AG20443 (cell line): ENCODE results near the gene TM6SF1.
"Not testable (repeated sequence)": the region's sequence is repeated elsewhere in the genome, so short reads cannot be mapped to it uniquely, and the experiment has no call there.

Experiments
- DNase-seq: peaks from one replicate; pipeline ENCODE4 v3.0.0; 2012; ENCODE audit warnings: low spot score, mixed read lengths

Gene TM6SF1

DNA sequence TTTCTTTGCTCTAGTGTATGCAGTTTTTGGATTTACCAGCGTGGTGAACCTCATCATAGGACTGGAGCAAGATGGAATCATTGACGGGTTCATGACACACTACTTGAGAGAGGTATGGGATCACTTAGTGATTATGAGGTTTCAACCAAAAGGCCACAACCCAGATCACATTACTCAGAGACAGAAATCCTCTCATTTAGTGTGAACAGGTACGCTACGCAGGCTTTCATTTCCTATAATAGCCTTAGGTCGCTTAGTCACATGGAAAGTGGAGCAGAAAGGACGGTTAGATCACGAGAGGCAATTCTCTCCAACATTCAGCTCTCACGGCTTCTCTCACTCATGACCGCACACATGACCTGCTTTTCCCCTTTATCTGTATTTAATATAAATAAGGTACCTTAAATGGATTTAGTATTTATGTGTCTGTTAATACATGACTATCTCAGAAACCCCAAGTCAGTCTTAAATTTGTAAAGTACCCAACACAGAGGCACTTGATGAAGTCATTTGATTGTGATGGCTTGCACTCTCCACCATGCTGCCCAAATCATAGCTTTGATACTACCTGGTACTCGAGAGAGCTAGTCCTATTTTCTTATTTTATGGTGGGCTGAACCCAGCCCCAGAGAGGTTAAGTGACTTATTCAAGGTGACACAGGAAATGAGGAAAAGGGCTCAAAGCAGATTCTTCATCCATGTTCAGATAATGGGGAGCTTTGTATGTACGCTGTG, 8.6 kb downstream of the TM6SF1 start:
- DNase-seq: no peak

DNA sequence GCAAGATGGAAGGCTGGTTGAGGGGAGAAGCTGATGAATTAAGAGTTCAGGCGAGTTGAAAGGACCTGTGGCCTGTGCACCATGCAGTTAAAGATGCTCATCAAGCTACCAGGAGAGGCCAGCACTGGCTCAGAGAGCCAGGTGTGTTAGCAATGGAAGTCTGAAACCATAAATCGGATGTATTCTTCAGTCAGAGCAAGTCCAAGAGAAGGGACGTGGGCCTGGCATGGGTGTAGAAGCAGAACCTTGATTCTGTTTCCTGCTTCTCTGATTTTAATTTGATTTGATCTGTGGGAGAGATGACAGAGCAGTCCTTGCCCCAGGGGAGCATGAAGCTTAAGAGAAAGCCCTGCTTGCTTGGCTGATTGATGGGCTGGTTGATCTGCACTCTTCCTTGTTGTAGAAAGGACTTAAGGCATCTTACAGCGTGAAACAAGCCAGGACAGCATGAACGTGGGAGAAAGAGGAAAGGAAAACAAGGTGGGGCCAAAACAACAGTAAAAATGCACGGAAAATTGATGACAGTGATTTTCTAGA, 10.9 kb downstream of the TM6SF1 start:
- no peak for DNase-seq

DNA sequence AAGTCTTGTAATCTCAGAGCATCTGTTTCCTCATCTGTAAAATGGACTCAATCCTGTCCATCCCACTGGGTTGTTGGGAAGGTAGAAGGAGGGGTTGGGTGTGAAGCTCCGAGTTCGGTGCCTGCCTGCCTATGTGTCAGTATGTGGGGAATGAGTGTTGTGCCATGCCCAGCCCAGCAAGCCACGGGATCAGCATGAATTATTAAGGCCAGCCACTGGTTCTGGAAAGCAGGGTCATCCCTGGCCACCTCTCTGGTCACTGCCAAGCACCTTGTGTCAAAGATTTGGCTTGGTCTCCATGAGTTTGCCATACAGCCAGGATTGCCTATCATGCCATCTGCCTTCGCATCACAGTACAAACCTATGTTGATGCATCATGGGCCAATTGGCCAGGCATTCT, 11.5 kb downstream of the TM6SF1 start:
- no peak for DNase-seq

DNA sequence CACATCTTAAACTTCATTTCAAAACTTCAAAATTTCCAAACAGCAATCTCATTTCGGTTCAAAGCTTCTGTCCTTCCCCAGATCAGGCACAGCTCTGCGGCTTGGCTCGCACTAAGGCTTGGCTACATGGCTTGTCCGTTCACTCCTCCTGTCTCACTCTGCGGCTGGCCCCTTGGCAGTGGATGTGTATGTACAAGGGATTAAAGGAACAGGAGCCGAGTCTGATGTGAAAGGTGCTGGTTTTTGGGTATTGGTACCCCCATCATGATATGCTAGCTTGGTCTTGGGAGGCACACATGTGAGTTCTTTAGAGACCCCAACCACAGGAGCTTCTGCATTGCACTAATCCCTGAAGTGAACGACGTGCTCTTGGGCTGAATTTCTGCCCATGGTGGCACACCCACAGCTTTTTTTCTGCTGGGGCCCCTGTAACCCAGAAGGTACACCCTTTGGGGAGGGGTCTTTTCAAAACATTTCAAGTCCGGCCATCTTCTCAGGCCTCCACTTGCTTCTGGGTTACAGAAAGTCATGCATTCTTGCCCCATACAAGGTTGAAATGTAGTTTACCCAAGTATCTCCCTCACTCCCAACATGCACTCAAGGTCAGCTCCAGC, 12.6 kb downstream of the TM6SF1 start:
- DNase-seq: no peak

DNA sequence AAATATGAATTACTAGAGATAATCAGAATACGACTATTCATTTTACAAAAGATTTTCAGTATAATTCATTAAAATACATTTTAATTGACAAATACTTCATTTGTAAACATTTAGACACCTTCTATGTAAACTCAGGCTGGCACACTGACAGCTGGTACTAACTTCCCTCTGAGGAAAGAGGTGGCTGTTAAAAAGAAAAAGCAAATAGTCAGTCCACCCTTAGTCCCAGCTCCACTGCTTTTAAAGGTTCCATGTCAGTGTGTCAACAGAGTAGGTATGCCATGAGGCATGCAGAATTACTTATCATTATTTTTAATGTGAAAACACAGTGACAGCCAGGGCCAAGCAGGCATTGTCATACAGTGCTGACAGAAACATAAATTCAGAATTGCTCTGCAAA, 16.1 kb downstream of the TM6SF1 start:
- DNase-seq: no peak

DNA sequence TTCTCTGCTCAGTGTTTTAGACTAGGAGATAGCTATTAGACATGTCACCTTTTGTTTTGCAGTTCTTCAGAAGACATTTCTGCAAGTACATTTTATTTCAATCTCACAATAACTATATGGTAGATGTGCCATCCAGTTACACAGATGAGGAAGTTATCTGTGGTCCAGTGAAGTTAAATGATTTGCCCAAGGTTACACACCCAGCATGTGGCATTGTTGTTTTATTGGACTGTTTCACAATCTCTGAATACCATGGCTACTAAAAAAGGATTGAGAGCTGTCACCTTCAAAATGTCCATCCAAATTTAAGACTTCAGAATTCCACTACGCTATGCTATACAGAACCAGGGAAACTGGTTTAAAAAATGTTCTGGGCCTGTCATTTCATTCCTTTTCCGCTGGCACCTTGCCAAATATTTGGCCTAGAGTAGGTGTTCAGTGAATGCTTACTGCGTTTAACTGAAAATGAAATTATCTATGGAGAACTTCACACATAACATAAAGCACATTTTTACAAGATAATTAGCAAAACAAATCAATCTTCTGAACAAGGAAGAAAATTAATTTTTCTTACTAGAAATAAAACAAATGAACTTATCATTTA, 20.2 kb downstream of the TM6SF1 start:
- no peak for DNase-seq

DNA sequence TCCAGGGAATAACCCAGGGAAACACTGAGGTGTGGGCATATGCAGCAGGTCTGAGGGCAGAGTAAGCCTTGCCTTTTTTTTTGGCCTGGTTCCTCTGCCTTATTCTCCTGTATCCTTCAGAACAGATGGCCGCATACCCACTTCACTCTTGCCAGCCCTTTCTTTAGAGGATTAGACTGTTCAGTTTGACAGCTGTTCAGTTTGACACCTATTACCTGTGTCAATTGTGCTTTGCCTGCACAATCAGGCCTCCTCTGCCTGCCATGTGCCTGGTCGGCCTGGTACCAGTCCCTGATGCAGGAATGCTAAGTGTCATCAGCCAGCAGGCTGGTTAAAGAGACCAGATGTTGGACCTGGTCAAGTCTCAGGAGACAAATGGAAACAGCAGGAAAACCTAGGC, 22.3 kb downstream of the TM6SF1 start:
- no peak for DNase-seq

DNA sequence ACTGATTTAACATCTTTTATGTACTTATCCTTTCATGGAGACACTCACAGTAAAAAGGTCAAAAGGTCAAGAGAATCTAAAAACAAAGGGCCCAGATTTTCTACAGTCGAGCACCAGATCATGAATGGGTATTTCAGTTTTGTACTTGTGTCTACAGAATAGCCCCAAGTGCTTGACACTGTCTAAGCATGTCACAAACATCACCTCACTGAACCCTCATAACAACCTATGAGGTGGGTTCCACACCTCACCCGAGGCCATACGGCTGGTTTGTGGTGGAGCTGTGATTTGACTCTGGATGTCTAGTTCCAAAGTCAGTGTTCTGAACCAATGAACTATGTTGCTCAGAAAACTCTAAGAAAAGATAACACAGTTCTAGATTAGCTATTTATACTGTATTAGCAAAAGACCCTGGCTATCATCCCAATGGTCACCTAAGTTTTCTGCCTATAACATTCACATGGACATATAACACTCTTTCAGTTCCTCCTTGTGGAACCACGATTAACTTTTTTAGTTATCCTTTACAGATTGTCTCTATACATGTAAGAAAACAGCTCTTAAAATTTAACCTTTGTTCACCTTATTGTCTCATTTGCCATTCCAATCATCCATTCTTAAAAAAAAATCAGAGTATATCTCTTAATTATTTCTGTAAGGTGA, 25.5 kb downstream of the TM6SF1 start:
- no peak for DNase-seq

DNA sequence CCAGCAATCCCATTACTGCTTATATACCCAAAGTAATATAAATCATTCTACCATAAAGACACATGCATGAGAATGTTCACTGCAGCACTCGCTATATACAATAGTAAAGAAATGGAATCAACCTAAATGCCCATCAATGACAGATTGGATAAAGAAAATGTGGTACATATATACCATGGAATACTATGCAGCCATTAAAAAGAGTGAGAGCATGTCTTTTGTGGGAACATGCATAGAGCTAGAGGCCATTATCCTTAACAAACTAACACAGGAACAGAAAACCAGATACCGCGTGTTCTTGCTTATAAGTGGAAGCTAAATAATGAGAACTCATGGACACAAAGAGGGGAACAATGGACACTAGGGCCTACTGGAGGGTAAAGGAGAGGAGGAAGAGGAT, 34.7 kb downstream of the TM6SF1 start:
- DNase-seq: not testable (repeated sequence)

DNA sequence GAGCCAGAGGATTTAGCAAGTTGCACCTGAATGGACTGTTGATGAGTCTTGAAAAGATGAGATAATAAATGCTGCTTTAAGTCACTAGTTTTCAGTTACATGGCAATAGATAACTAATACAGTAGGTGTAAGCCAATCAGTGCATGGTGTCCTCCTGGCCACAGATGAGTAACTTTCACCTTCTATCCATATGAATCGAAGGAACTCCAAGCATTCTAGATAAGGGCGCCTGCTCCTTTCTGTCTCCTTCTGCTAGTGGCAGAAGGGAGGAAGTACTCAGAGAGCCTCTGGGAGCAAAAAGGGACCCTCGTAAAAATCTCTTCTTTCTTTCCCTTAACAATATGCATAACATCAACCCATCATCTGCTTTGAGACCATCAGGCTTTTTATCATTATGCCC, 37.3 kb downstream of the TM6SF1 start:
- no peak for DNase-seq

DNA sequence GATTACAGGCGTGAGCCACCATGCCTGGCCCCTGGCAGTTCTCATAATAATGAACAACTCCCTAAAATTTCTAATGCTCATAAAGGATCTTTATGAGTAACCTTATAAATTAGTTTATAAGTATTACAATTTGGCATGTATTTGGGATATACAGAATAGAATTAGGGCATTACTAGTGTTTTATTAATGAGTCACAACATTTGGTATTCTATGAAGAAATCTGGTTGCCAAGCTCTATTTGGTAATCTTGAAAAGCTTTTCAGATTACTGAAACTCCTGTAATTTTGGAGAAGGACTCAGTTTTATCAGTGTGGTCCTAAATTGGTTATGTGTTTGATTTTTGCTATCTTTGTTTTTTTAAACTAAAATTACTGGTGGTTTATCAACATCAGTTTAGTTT, 45.8 kb downstream of the TM6SF1 start:
- no peak for DNase-seq

DNA sequence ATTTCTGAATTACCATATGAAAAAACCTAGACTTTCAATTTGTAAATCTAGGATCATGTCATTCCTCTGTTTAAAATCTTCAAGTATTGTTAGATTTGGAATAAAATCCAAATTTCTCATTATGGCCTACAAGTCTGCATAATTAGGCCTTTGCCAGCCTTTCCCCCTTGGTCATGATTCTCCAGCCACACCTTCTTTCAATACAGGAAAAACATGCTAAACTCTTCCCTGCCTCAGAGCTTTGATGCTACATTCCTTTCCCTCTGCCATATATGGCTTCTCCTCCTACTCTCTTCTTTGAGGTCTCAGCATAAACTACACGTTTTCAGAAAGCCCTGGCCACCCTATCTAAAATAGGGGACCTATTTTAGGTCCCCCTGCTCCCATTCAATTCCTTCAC, 48.5 kb downstream of the TM6SF1 start:
- DNase-seq: no peak

DNA sequence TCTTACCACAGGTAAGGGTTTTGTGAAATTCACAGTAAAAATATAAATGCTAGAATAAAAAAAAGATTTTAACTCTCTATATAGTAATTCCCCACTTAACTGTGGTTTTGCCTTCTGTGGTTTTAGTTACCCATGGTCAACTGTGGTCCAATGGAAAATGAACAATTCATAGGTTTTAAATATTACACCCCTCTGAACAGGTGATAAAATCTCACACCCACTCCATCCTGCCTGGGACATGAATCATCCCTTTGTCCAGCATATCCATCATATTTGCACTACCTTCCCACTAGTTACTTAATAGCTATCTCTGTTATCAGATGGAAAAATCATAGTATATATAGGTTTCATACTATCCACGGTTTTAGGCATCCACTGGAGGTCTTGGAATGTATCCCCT, 50.9 kb downstream of the TM6SF1 start:
- no peak for DNase-seq

DNA sequence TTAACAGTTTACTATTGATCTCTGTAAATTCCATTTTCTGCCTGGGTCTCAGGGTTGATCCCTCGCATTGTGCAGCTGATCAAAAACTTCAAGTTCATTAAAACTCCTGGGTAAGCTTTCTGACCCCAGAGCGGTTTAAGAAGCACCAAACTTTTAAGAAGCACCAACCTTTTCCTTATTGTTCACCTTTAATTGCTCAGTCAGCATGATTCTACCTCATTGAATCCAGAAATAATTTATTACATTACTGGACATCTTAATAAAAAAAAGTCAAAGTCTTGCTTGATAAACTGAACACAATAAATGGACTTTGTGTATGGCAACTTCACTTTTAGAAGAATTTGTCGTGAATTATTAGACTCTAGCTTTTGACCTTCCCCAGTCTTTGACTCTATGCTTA, 53.3 kb downstream of the TM6SF1 start:
- DNase-seq: no peak

DNA sequence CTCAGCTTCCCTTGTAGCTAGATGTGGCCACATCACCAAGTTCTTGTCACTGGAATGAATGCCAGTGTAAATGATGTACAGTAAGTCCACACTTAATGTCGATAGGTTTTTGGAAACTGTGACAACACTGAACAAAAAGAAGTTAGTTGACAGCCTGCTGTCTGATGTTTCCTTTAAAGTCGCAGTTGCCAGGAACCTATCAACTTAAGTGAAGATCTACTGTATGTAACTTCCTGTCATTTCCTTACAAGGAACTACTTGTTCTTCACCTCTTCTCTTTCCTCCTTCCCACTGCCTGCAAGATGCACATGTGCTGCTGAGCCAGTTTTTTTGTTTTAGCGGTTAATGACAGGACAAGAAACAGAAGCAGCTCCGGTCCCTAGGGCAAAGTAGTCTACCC, 55.6 kb downstream of the TM6SF1 start:
- no peak for DNase-seq

DNA sequence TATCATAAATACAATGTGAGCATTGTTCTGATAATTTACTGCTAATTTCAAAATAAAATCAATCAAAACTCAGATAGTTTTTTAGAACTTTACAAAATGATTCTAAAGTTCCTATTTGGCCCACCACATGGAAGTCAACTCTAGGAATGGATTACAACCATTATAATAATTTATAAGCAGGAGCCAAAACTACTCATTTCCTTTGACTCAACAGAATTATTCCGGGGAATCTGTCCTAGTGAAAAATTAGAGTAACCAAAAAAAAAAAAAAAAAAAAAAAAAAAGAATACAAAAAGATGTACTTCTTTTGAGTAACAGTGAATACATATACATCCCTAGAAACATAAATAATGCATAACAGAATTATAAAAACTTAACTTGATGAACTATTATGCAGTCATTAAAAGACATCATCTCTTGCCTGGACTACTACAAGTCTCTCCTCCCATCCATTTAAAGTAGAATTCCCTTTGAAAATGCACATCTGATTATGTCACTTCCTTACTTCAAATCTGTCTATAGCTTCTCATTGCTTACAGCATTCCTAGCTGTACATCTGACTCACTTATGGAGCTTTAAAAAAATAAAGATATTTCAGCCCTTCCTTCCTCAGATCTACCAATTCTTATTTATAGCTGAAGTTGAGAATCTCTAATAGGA, 56.8 kb downstream of the TM6SF1 start:
- DNase-seq: no peak

DNA sequence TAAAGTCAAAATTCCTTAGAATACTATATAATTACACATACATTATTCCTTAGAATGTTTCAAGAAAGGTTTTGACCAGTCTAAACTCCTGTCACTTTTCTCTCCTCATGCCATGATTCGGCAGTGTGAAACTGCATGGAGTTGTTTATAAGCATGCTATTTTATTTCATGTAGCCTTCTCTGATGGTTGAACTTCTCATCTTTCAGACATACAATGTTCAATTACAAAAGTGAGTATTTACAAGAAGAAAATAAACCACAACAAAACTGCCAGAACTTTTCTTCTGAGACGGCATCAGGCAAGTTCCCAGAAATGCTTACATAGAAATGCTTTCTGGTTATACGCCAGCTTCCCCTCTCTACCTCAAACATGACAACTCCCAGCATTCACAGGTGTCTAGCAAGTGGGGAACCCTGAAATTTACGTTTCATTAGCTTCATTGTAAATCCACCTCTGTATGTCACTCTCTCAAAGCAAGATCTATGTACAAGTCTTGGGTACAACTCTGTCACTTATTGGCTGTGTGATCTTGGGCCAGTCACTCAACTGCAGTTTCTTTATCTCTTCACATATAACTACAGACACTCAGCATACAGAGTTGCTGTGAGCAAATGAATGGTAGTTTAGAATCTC, 57.4 kb downstream of the TM6SF1 start:
- DNase-seq: no peak

DNA sequence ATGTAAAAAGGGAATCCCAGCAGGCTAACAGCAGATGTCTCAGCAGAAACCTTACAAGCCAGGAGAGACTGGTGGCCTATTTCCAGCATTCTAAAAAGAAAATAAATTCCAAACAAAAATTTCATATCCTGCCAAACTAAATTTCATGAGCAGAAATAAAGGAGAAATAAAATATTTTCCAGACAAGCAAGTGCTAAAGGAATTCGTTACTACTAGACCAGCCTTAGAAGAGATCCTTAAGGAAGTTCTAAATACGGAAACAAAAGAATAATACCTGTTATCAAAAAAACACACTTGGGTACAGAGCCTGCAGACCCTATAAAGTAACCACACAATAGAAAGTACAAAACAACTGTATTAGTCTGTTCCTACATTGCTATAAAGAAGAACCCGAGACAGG, 58.8 kb downstream of the TM6SF1 start:
- DNase-seq: no peak

DNA sequence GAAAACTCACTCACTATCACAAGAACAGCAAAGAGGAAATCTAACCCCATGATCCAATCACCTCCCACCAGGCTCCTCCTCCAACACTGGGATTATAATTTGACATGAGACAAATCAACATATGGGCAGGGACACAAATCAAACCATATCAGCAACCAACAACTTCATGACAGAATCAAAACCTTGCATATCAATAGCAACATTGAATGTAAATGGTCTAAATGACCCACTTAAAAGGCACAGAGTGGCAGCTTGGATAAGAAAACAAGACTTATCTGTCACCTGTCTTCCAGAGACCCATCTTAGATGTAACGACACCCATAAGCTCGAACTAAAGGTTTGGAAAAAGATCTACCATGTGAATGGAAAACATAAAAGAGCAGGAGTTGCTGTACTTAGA, 59.4 kb downstream of the TM6SF1 start:
- no peak for DNase-seq

DNA sequence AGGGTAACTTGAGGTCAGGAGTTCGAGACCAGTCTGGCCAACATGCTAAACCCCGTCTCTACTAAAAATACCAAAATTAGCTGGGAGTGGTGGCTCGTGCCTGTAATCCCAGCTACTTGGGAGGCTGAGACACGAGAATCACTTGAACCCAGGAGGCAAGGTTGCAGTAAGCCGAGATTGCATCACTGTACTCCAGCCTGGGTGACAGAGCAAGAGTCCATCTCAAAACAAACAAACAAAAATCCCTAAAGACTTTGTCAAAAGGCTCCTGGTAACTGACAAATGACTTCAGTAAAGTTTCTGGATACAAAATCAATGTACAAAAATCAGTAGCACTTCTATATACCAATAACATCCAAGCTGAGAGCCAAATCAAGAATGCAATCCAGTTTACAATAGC, 62.1 kb downstream of the TM6SF1 start:
- not testable (repeated sequence) for DNase-seq

DNA sequence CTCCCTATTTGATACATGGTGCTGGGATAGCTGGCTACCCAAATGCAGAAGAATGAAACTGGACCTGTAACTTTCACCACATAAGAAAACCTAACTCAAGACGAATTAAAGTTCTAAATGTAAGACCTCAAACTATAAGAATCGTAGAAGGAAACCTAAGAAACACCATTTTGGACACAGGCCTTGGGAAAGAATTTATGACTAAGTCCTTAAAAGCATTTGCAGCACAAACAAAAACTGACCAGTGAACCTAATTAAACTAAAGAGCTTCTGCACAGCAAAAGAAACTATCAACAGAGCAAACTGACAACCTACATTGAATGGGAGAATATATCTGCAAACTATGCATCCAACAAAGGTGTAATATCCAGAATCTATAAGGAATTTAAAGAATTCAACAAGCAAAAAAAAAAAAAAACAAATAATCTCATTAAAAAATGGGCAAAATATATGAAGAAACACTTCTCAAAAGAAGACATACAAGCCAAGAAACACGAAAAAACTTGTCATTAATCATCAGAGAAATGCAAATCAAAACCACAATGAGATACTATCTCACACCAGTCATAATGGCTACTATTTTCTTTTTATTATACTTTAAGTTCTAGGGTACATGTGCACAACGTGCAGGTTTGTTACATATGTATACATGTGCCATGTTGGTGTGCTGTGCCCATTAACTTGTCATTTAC, 63.2 kb downstream of the TM6SF1 start:
- DNase-seq: no peak
